Adrenal gland (tissue), 5 donors: Measurements from ENCODE around the gene GMNN.

Experiments
- CTCF ChIP-seq, 6 experiments: fragments of 450-650 bp in 4 of 6; fragments of 200-600 bp in 2 of 6; sonication (generic) in 1 of 6; IDR thresholded peaks; 1 replicate in 5 of 6; 2 replicates in 1 of 6; pipeline versions ENCODE4 v1.5.1 to v1.8.0; 2016 to 2021; ENCODE audit warnings: antibody characterized with exemption in 6 of 6, mild to moderate bottlenecking in 2 of 6, moderate library complexity in 1 of 6
- POLR2A ChIP-seq, 2 donors: fragments of 450-650 bp; IDR thresholded peaks; one replicate each; pipeline ENCODE4 v1.6.1; 2017; ENCODE audit warnings: antibody characterized with exemption in 2 of 2, mild to moderate bottlenecking in 2 of 2, moderate library complexity in 1 of 2
- donor health status: DM: no; HTN: no; CAD: no.

- TF ChIP-seq CTCF (IDR thresholded peaks at IDR 0.05): no peak
- no peak for TF ChIP-seq POLR2A (IDR thresholded peaks at IDR 0.05)
Measured at GRCh38 chr6:24761193-24761835, 13.4 kb upstream of the GMNN start.
